Psoas muscle (tissue), 8 donors: ENCODE data around the gene ARMH1. TPM values are rescaled to one million over a fixed set of nuclear protein-coding genes. Genes with fewer than 3 reads are reported as not detected.

Experiments used
- ATAC-seq, 4 donors: fragments of 200-7000 bp; cut with Tn5 transposase; one replicate each; pipeline ENCODE4 v1.9.1; 2020; ENCODE audit warnings: moderate library complexity in 3 of 4, mild to moderate bottlenecking in 2 of 4
- DNase-seq, 2 donors: peaks; one replicate each; pipeline ENCODE4 v3.0.0-alpha.2; 2020
- H3K27ac ChIP-seq: fragments of 200-600 bp; one replicate; pipeline ENCODE4 v1.8.0; 2022
- H3K27me3 ChIP-seq, 3 donors: fragments of 200-600 bp in 1 of 3; one replicate each; pipeline versions ENCODE4 v1.6.1 to v1.8.0; 2013 to 2022; ENCODE audit warnings: low read length in 2 of 3, mild to moderate bottlenecking in 2 of 3, moderate library complexity in 1 of 3; ENCODE audit not compliant: insufficient read depth in 3 of 3
- H3K36me3 ChIP-seq, 2 donors: fragments of 200-600 bp in 1 of 2; one replicate each; pipeline versions ENCODE4 v1.6.1 to v1.8.0; 2013 to 2022; ENCODE audit warnings: low read depth in 1 of 2, mild to moderate bottlenecking in 1 of 2, moderate library complexity in 1 of 2; ENCODE audit not compliant: insufficient read depth in 1 of 2
- H3K4me1 ChIP-seq: fragments of 200-600 bp; one replicate; pipeline ENCODE4 v1.8.0; 2022
- H3K4me3 ChIP-seq: fragments of 200-600 bp; one replicate; pipeline ENCODE4 v1.8.0; 2022; ENCODE audit warnings: mild to moderate bottlenecking
- H3K9me3 ChIP-seq: fragments of 200-600 bp; one replicate; pipeline ENCODE4 v1.8.0; 2022
- CTCF ChIP-seq: fragments of 200-600 bp; IDR thresholded peaks from one replicate; pipeline ENCODE4 v1.8.0; 2022; ENCODE audit warnings: antibody characterized with exemption
- WGBS, 3 donors: extraction: QIAGEN DNeasy Blood & Tissue Kit; methylation state at CpG; one replicate each; pipeline versions ENCODE4 v1.1.6 to v1.1.7; 2013; 5-methylcytosine and 5-hydroxymethylcytosine counted together
- intact Hi-C, 2 donors: fragments of 100-400 bp; cut with DNase I; formaldehyde crosslinking; loops; one replicate each; pipeline versions ENCODE4 v1.11.0 to v1.14.2; 2022
- polyA plus RNA-seq, 3 donors: library from polyadenylated mRNA; stranded (reverse); fragments of 200-250 nt; gene quantifications; one replicate each; pipeline ENCODE4 v1.2.3, GENCODE V29; 2013
- total RNA-seq, 4 donors: library from RNA; stranded (reverse); fragmentation: NEBNext Ultra II Directional in 2 of 4; extraction: Animal tissue kit (Norgen Biotek cat#: 25700) in 2 of 4; gene quantifications; one replicate each; pipeline versions ENCODE4 v1.2.1 to v1.2.4, GENCODE V29; 2021 to 2023
- donor health status: healthy with polysubstance abuse.
- donor health status: DM: no; HTN: no; CAD: no; lungs with moderate emphysema.
- donor health status: Bipolar disorder and iron deficiency.
- donor health status: healthy.
- donor health status: DM: yes; HTN: yes; CAD: no.
- donor health status: DM: no; HTN: no; CAD: no.
- donor health status: DM: no; HTN: no; CAD: no.
- donor health status: DM: yes; HTN: yes; CAD: no.

The ARMH1 gene
- total and polyA plus RNA-seq, 7 donors: 0.08 to 0.82 (median 0.62) TPM; not detected in 1

GRCh38 chr1:44643721-44644334 lies 30.7 kb upstream of the ARMH1 start:
- H3K36me3 ChIP-seq: peaks cover 9 to 71% of the 10 kb centered on the region in 2 donors
- TF ChIP-seq CTCF: no peak

GRCh38 chr1:44644806-44645205 lies 29.7 kb upstream of the ARMH1 start:
- DNase-seq (peak in 1 of 2 donors; percentile 40), ATAC-seq (no peak)
- 53 to 75% (median 66%) methylated on average over 7 of the region's 7 CpGs for WGBS, 3 donors
- Histone ChIP-seq H3K36me3 (peaks cover 9 to 73% of the 10 kb centered on the region in 2 donors), H3K27me3 (no peaks in the 10 kb centered on the region), H3K27ac (peak overlapping the region; percentile 93), H3K9me3 (no peaks in the 10 kb centered on the region), H3K4me1 (peaks cover 74% of the 10 kb centered on the region), H3K4me3 (no peak overlapping the region)
- intact Hi-C loops: no loop called here
- TF ChIP-seq CTCF: no peak

More at GRCh38 chr1:44643721-44644334, 30.7 kb upstream of the ARMH1 start:
- no peaks in the 10 kb centered on the region for H3K27me3 ChIP-seq
- peak overlapping the region; percentile 93 for H3K27ac ChIP-seq
- no peak overlapping the region for H3K4me3 ChIP-seq
- H3K9me3 ChIP-seq: no peaks in the 10 kb centered on the region
- 33 to 42% (median 33%) methylated on average over 7 to 9 of the region's 9 CpGs for WGBS, 3 donors
- ATAC-seq: no peak
- intact Hi-C loops: no loop called here
- H3K4me1 ChIP-seq: peaks cover 84% of the 10 kb centered on the region
- DNase-seq: no peak

- 25 to 32% (median 29%) methylated on average over 18 of the region's 18 CpGs for WGBS, 3 donors
- peak; percentile 82 to 89 for DNase-seq
- TF ChIP-seq CTCF: no peak
Observed at GRCh38 chr1:44645476-44646244, 28.9 kb upstream of the ARMH1 start.

GRCh38 chr1:44646261-44647110 lies 28.0 kb upstream of the ARMH1 start:
- H3K27me3 ChIP-seq: no peaks in the 10 kb centered on the region
- WGBS, 3 donors: 40 to 51% (median 50%) methylated on average over 28 of the region's 28 CpGs
- peaks cover 61% of the 10 kb centered on the region for H3K4me1 ChIP-seq
- intact Hi-C loops: no loop called here
- no peak for TF ChIP-seq CTCF
- H3K36me3 ChIP-seq: peaks cover 9 to 78% of the 10 kb centered on the region in 2 donors
- peak; percentile 65 to 72 for DNase-seq
- ATAC-seq: peak; percentile 75 to 80 (median 76)
- peak overlapping the region; percentile 41 for H3K4me3 ChIP-seq
- no peaks in the 10 kb centered on the region for H3K9me3 ChIP-seq
- H3K27ac ChIP-seq: peak overlapping the region; percentile 93

More at GRCh38 chr1:44645476-44646244, 28.9 kb upstream of the ARMH1 start:
- intact Hi-C loops: no loop called here
- Histone ChIP-seq H3K4me1 (peaks cover 68% of the 10 kb centered on the region), H3K4me3 (peak overlapping the region; percentile 41), H3K36me3 (peaks cover 9 to 78% of the 10 kb centered on the region in 2 donors), H3K9me3 (no peaks in the 10 kb centered on the region), H3K27me3 (no peaks in the 10 kb centered on the region), H3K27ac (peak overlapping the region; percentile 93)
- peak; percentile 86 to 91 (median 87) for ATAC-seq
